Left renal pelvis (tissue), 4 donors: ENCODE measurements around the gene PXDN. TPM values are rescaled to one million over a fixed set of nuclear protein-coding genes. Genes with fewer than 3 reads are reported as not detected.
"Not testable (repeated sequence)": the region's sequence is repeated elsewhere in the genome, so short reads cannot be mapped to it uniquely, and the experiment has no call there.

Source experiments
- DNase-seq, 4 donors: peaks; one replicate each; pipeline ENCODE4 v3.0.0-alpha.2; 2013; ENCODE audit warnings: low read depth in 4 of 4, low spot score in 3 of 4
- polyA plus RNA-seq, 4 donors: library from polyadenylated mRNA; unstranded; fragments of 120-200 nt; gene quantifications; one replicate each; pipeline ENCODE4 v1.2.1, GENCODE V29; 2013; ENCODE audit not compliant: insufficient read length in 4 of 4

PXDN gene
- polyA plus RNA-seq, 4 donors: 154 to 245 (median 177) TPM

GRCh38 chr2:1727796-1728474 lies 16.4 kb downstream of the PXDN start:
- DNase-seq: no peak

- no peak for DNase-seq
Observed at GRCh38 chr2:1727101-1727771, 17.1 kb downstream of the PXDN start.

GRCh38 chr2:1726558-1726957 lies 17.8 kb downstream of the PXDN start:
- no peak for DNase-seq

GRCh38 chr2:1724351-1724750 lies 20.0 kb downstream of the PXDN start:
- not testable (repeated sequence) for DNase-seq

- DNase-seq: no peak
Observed at GRCh38 chr2:1723397-1724042, 20.8 kb downstream of the PXDN start.

- DNase-seq: no peak
Observed at GRCh38 chr2:1722692-1723091, 21.6 kb downstream of the PXDN start.

- no peak for DNase-seq
Observed at GRCh38 chr2:1721706-1722646, 22.3 kb downstream of the PXDN start.

- DNase-seq: no peak
Observed at GRCh38 chr2:1718339-1719220, 25.7 kb downstream of the PXDN start.

- DNase-seq: no peak
Observed at GRCh38 chr2:1717113-1717512, 27.2 kb downstream of the PXDN start.

GRCh38 chr2:1716441-1716840 lies 27.9 kb downstream of the PXDN start:
- no peak for DNase-seq

- not testable (repeated sequence) for DNase-seq
Observed at GRCh38 chr2:1716014-1716305, 28.4 kb downstream of the PXDN start.

GRCh38 chr2:1715184-1716013 lies 28.9 kb downstream of the PXDN start:
- no peak for DNase-seq

GRCh38 chr2:1714291-1715064 lies 29.8 kb downstream of the PXDN start:
- no peak for DNase-seq

- no peak for DNase-seq
Observed at GRCh38 chr2:1713839-1714236, 30.5 kb downstream of the PXDN start.

GRCh38 chr2:1713142-1713838 lies 31.0 kb downstream of the PXDN start:
- DNase-seq: no peak

GRCh38 chr2:1709946-1710560 lies 34.3 kb downstream of the PXDN start:
- DNase-seq: no peak

GRCh38 chr2:1709335-1709605 lies 35.0 kb downstream of the PXDN start:
- DNase-seq: no peak
